K562 (cell line): ENCODE results near the gene SUCO. TPM values are rescaled to one million over a fixed set of nuclear protein-coding genes. Genes with fewer than 3 reads are reported as not detected.

ENCODE experiments used
- ATAC-seq: fragments of 200-7000 bp; cut with Tn5 transposase; 3 replicates; pipeline ENCODE4 v1.9.1; 2020; ENCODE audit warnings: moderate library complexity
- BruUV-seq: library from RNA; stranded (reverse); fragments of 400-500 nt; replicated peaks from 2 replicates; lab custom pipeline; 2021; lab: Mats Ljungman, UMichigan
- CTCF ChIA-PET: fragments of 300-600 bp; formaldehyde crosslinking; extraction: SDS; loops from one replicate; lab custom pipeline; 2021; ENCODE audit warnings: low intra/inter-chr PET ratio; lab: Yijun Ruan, JAX
- POLR2A ChIA-PET: fragments of 300-600, 350-650 bp; sonication (Branson Sonifier 250); formaldehyde crosslinking; extraction: SDS; loops from one replicate; lab custom pipeline; 2021; ENCODE audit warnings: antibody characterized with exemption, inconsistent platforms; lab: Yijun Ruan, JAX
- DNase-seq, 4 experiments: peaks; one replicate each; pipeline versions ENCODE4 v3.0.0 to v3.0.0-alpha.2; 2011 to 2018; ENCODE audit warnings: low spot score in 3 of 4, mixed read lengths in 3 of 4; ENCODE audit errors: extremely low read depth in 1 of 4
- FAIRE-seq: peaks from 2 replicates; lab custom pipeline; 2011; peaks lifted over from hg19 to GRCh38; lab: Jason Lieb, UNC
- H2AFZ ChIP-seq: 2 replicates; pipeline ENCODE4 v1.6.0; 2011; ENCODE audit warnings: low read depth, low read length, control low read depth, inconsistent platforms
- H3K27ac ChIP-seq: fragments of 200-600 bp; 3 replicates; pipeline ENCODE4 v1.8.0; 2011; ENCODE audit warnings: low read depth, mild to moderate bottlenecking, control low read depth, inconsistent platforms, low read length, moderate library complexity, mixed read lengths; ENCODE audit errors: extremely low read depth
- H3K27me3 ChIP-seq, 2 experiments: fragments of 300-600 bp in 1 of 2; 2 replicates in 1 of 2; 3 replicates in 1 of 2; pipeline versions ENCODE4 v1.6.0 to v1.8.0; 2011; ENCODE audit warnings: inconsistent platforms in 2 of 2, low read length in 2 of 2, mild to moderate bottlenecking in 1 of 2, mixed read lengths in 1 of 2, moderate library complexity in 1 of 2; ENCODE audit not compliant: control insufficient read depth in 2 of 2, insufficient read depth in 2 of 2
- H3K36me3 ChIP-seq: fragments of 300-600 bp; 3 replicates; pipeline ENCODE4 v1.8.0; 2011; ENCODE audit warnings: mild to moderate bottlenecking, low read length, inconsistent platforms; ENCODE audit not compliant: control insufficient read depth, insufficient read depth
- H3K4me1 ChIP-seq, 2 experiments: fragments of 200-600 bp in 1 of 2; replicated peaks in 1 of 2; 2 replicates in 1 of 2; 3 replicates in 1 of 2; pipeline versions ENCODE4 v1.5.1 to v1.8.0; 2011; ENCODE audit warnings: inconsistent platforms in 2 of 2, low read length in 2 of 2, mild to moderate bottlenecking in 1 of 2, mixed read lengths in 1 of 2, moderate library complexity in 1 of 2; ENCODE audit not compliant: control insufficient read depth in 2 of 2, insufficient read depth in 2 of 2
- H3K4me2 ChIP-seq: 2 replicates; pipeline ENCODE4 v1.6.1; 2011; ENCODE audit warnings: low read length, control low read depth, inconsistent platforms, mixed read lengths; ENCODE audit not compliant: insufficient read depth
- H3K4me3 ChIP-seq: fragments of 200-600 bp; sonication (generic), shearing (Covaris generic); 2 replicates; pipeline ENCODE4 v1.5.1; 2016; ENCODE audit warnings: control low read depth, inconsistent platforms
- H3K79me2 ChIP-seq: fragments of 200-600 bp; 3 replicates; pipeline ENCODE4 v1.8.0; 2011; ENCODE audit warnings: low read length, inconsistent platforms; ENCODE audit not compliant: control insufficient read depth, insufficient read depth
- H3K9ac ChIP-seq, 2 experiments: 2 replicates each; pipeline versions ENCODE4 v1.6.0 to v1.6.1; 2011; ENCODE audit warnings: low read depth in 2 of 2, low read length in 2 of 2, control low read depth in 1 of 2, inconsistent platforms in 1 of 2, mild to moderate bottlenecking in 1 of 2, mixed read lengths in 1 of 2; ENCODE audit not compliant: insufficient read depth in 1 of 2
- H3K9me1 ChIP-seq: one replicate; pipeline ENCODE4 v1.6.0; 2011; ENCODE audit warnings: inconsistent platforms, mild to moderate bottlenecking, low read length, moderate library complexity; ENCODE audit not compliant: control insufficient read depth, insufficient read depth
- H3K9me3 ChIP-seq: replicated peaks from 2 replicates; pipeline ENCODE4 v1.5.1; 2011; ENCODE audit warnings: low read depth, low read length, inconsistent platforms; ENCODE audit not compliant: control insufficient read depth, insufficient read depth
- H4K20me1 ChIP-seq: replicated peaks from 2 replicates; pipeline ENCODE4 v1.6.1; 2011; ENCODE audit warnings: low read length, inconsistent platforms, mixed read lengths; ENCODE audit not compliant: control insufficient read depth, insufficient read depth
- BCL6 ChIP-seq: fragments of 250-450 bp; sonication (Bioruptor Pico); IDR thresholded peaks from 2 replicates; pipeline ENCODE4 v1.4.0; 2020
- CBX1 ChIP-seq: sonication (generic); IDR thresholded peaks from 2 replicates; pipeline ENCODE4 v1.6.1; 2016; ENCODE audit warnings: antibody characterized with exemption, low read depth, mild to moderate bottlenecking
- CREM ChIP-seq: IDR thresholded peaks from 2 replicates; pipeline ENCODE4 v1.6.1; 2014; ENCODE audit warnings: antibody characterized with exemption, low read depth
- ETV5 ChIP-seq: sonication (generic); formaldehyde crosslinking; IDR thresholded peaks from 2 replicates; pipeline ENCODE4 v1.4.0; 2020; ENCODE audit warnings: low read depth, mild to moderate bottlenecking, missing genetic modification reagents
- MAZ ChIP-seq, 2 experiments: fragments of 450-650 bp in 1 of 2; sonication (generic) in 1 of 2; formaldehyde crosslinking; IDR thresholded peaks in 1 of 2; conservative IDR thresholded peaks in 1 of 2; 2 replicates each; pipeline versions ENCODE4 v1.4.0 to v1.5.0; 2020; ENCODE audit warnings: mild to moderate bottlenecking in 1 of 2, missing genetic modification reagents in 1 of 2
- NFE2L1 ChIP-seq: fragments of 450-650 bp; IDR thresholded peaks from 2 replicates; pipeline ENCODE4 v1.6.1; 2016; ENCODE audit warnings: missing genetic modification characterization, low read depth, mild to moderate bottlenecking, missing compliant biosample characterization, moderate library complexity, borderline replicate concordance
- NFIC ChIP-seq: fragments of 450-650 bp; IDR thresholded peaks from 2 replicates; pipeline ENCODE4 v1.6.1; 2017; ENCODE audit warnings: mild to moderate bottlenecking, inconsistent platforms
- NR0B1 ChIP-seq: fragments of 450-650 bp; IDR thresholded peaks from one replicate; pipeline ENCODE4 v1.6.1; 2018; ENCODE audit warnings: mild to moderate bottlenecking, moderate library complexity; ENCODE audit not compliant: partially characterized antibody
- RBFOX2 ChIP-seq: fragments of 200-400 bp; formaldehyde crosslinking; IDR thresholded peaks from 2 replicates; pipeline ENCODE4 v1.6.1; 2017; ENCODE audit warnings: low read depth, mild to moderate bottlenecking, low read length, moderate library complexity
- ZNF316 ChIP-seq: fragments of 450-650 bp; IDR thresholded peaks from 2 replicates; pipeline ENCODE4 v1.6.1; 2016
- ZNF347 ChIP-seq: fragments of 450-650 bp; formaldehyde crosslinking; IDR thresholded peaks from 2 replicates; pipeline ENCODE4 v1.4.0; 2020; ENCODE audit warnings: low read depth, mild to moderate bottlenecking, moderate library complexity
- WGBS: fragments of 100-300 bp; shearing (Covaris generic); methylation state at CpG from one replicate; pipeline ENCODE4 v1.1.6; 2016; ENCODE audit warnings: low coverage, mixed read lengths; ENCODE audit not compliant: insufficient coverage; ENCODE audit errors: missing lambda C conversion rate; 5-methylcytosine and 5-hydroxymethylcytosine counted together
- in situ Hi-C: fragments of 300-500 bp; cut with MboI; formaldehyde crosslinking; loops from 4 replicates; pipeline ENCODE4 v1.15.0; 2018; ENCODE audit warnings: inconsistent platforms, mixed read lengths
- intact Hi-C: fragments of 100-400 bp; cut with micrococcal nuclease; formaldehyde crosslinking; loops from 2 replicates; pipeline ENCODE4 v1.14.2; 2022
- polyA plus RNA-seq, 8 experiments: library from polyadenylated mRNA; depleted of rRNA in 4 of 8; stranded (reverse) in 5 of 8; unstranded in 3 of 8; fragments of >200 nt; fragmentation: Nextera tagmentation in 2 of 8; fragmentation: Illumina TruSeq in 1 of 8; extraction: Ambion mirVana in 2 of 8; extraction: Trizol in 1 of 8; gene quantifications; 2 replicates each; pipeline versions ENCODE4 v1.2.1 to v1.2.3, GENCODE V29; 2011 to 2014; ENCODE audit warnings: inconsistent platforms in 1 of 8, missing spikeins in 1 of 8
- total RNA-seq, 7 experiments: library from RNA; depleted of rRNA in 6 of 7; stranded (reverse); fragments of >200 nt in 6 of 7; fragmentation: Illumina TruSeq in 2 of 7; extraction: Trizol in 2 of 7; gene quantifications; 2 replicates each; pipeline versions ENCODE4 v1.2.1 to v1.2.3, GENCODE V29; 2011 to 2021; ENCODE audit warnings: low replicate concordance in 1 of 7

Gene SUCO
- total and polyA plus RNA-seq, 9 of the 15 experiments (the other 6 are each of a cell fraction or from before 2014, with no cell fraction given): 2.5 to 20.6 (median 14.3) TPM

GRCh38 chr1:172547071-172547470, 14.1 kb downstream of the SUCO start:
- Histone ChIP-seq H3K4me1 (peaks cover 15 to 31% of the 10 kb centered on the region in 2 experiments), H3K4me3 (no peak overlapping the region), H3K27ac (no peak overlapping the region), H3K9me1 (no peaks in the 10 kb centered on the region), H3K27me3 (no peaks in the 10 kb centered on the region), H3K9me3 (no peaks in the 10 kb centered on the region), H2AFZ (no peak overlapping the region), H3K9ac (no peak overlapping the region), H3K4me2 (no peak overlapping the region), H4K20me1 (peaks cover 23% of the 10 kb centered on the region; the same call in 1 of the 2 replicates), H3K79me2 (peaks cover 92% of the 10 kb centered on the region), H3K36me3 (0 out of 3 replicates have a peak, but pooled peaks cover 3% of the 10 kb centered on the region)
- 78% methylated on average over 3 of the region's 3 CpGs for WGBS
- ChIA-PET POLR2A (interaction anchor here (1.0 to 2.2 kb wide), 3 partner anchors 10 to 14 kb away, joined by 3 to 8 read pairs (median 6); partner anchors contain the start of gene SUCO), CTCF (no interaction called here)
- DNase-seq (no peak), FAIRE-seq (no peak), ATAC-seq (no peak)
- TF ChIP-seq ZNF347: no peak
- TF ChIP-seq CBX1: no peak
- no peak for TF ChIP-seq MAZ (CRISPR knock-in tag; conservative IDR thresholded peaks at IDR 0.05 in 1 of 2, IDR thresholded peaks at IDR 0.05 in 1 of 2)
- TF ChIP-seq NFIC: peak; percentile 12; the same call in 1 of the 2 replicates
- TF ChIP-seq NFE2L1 (tag): no peak
- TF ChIP-seq CREM: no peak
- TF ChIP-seq BCL6 (CRISPR knock-in tag): no peak
- no peak for TF ChIP-seq RBFOX2
- TF ChIP-seq ETV5: no peak
- no peak for TF ChIP-seq NR0B1
- TF ChIP-seq ZNF316: 0 out of 2 replicates have a peak, but pooled peaks have one; percentile 12
- in situ Hi-C loops: no loop called here
- no TSS peak for BruUV-seq
- intact Hi-C loops: no loop called here
